Measurements from ENCODE around the gene LRRC1.

DNA sequence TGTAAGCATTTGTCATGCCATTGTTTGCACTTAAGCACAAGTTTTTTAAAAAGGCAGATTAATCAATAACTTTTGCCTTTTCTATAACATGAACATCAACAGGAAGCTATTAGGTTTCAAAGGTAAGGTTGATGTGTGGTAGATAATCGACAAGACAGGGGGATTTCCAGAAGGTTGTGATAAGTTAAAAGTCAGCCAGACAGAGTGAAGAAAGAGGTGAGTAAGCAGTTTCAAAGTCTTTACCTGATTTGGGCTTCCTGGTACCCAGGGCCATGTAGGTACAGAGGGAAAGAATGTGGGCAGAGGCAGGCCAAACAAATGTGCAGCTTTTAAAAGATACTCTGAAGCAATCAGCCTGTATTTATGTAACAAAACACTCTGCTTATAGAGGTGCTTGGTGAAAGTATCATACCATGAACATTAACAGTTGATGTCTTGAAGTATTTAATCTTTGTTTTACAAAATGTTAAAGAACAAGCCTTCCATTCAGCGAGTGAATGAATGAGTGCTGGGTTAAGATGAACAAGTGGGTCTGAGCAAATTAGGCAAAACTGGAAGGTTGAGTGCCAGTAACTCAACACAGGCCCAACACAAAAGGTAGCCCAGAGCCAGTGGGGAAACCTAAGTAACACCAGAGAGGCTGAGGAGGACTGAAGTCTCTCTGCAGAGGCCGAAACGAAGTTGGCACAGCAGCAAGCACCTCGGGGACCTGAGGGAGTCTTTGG is 60.2 kb downstream of the LRRC1 start:
- TF ChIP-seq, protein P1, sequence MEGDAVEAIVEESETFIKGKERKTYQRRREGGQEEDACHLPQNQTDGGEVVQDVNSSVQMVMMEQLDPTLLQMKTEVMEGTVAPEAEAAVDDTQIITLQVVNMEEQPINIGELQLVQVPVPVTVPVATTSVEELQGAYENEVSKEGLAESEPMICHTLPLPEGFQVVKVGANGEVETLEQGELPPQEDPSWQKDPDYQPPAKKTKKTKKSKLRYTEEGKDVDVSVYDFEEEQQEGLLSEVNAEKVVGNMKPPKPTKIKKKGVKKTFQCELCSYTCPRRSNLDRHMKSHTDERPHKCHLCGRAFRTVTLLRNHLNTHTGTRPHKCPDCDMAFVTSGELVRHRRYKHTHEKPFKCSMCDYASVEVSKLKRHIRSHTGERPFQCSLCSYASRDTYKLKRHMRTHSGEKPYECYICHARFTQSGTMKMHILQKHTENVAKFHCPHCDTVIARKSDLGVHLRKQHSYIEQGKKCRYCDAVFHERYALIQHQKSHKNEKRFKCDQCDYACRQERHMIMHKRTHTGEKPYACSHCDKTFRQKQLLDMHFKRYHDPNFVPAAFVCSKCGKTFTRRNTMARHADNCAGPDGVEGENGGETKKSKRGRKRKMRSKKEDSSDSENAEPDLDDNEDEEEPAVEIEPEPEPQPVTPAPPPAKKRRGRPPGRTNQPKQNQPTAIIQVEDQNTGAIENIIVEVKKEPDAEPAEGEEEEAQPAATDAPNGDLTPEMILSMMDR (IDR thresholded peaks at IDR 0.05 in 8 of 11, conservative IDR thresholded peaks at IDR 0.05 in 3 of 11), result no peak
- no peak for TF ChIP-seq POLR2A (IDR thresholded peaks at IDR 0.05)

Measured in spleen (tissue), 7 donors.